GM12878 (cell line): ENCODE data around the gene SCAF8.

Source experiments
- HDAC2 ChIP-seq: fragments of 200-600 bp; sonication (generic); IDR thresholded peaks from 2 replicates; pipeline ENCODE4 v1.6.1; 2017
- JUND ChIP-seq: IDR thresholded peaks from 2 replicates; pipeline ENCODE4 v1.6.1; 2012; ENCODE audit warnings: low read depth, mild to moderate bottlenecking, low read length, improper control_type of control experiment, moderate library complexity
- POLR2AphosphoS5 ChIP-seq: IDR thresholded peaks from 2 replicates; pipeline ENCODE4 v1.6.1; 2011; ENCODE audit warnings: mild to moderate bottlenecking, low read length, inconsistent platforms
- TAF1 ChIP-seq: IDR thresholded peaks from 2 replicates; pipeline ENCODE4 v1.6.1; 2011; ENCODE audit warnings: mild to moderate bottlenecking, low read depth, low read length, borderline replicate concordance
- ZZZ3 ChIP-seq: IDR thresholded peaks from 2 replicates; pipeline ENCODE4 v1.6.1; 2011; ENCODE audit warnings: low read depth; ENCODE audit not compliant: control insufficient read depth, insufficient read length
- TF ChIP-seq, protein P1 (sequence below): fragments of 450-650 bp; IDR thresholded peaks from 2 replicates; pipeline ENCODE4 v1.6.1; 2018; ENCODE audit warnings: borderline replicate concordance, mild to moderate bottlenecking; ENCODE audit not compliant: partially characterized antibody
- TF ChIP-seq, protein P2 (sequence below), 3 experiments: IDR thresholded peaks in 2 of 3; conservative IDR thresholded peaks in 1 of 3; 2 replicates each; pipeline ENCODE4 v1.5.1; 2011; ENCODE audit warnings: low read depth in 3 of 3, low read length in 3 of 3, mild to moderate bottlenecking in 3 of 3, control low read depth in 2 of 3, moderate library complexity in 2 of 3, inconsistent platforms in 1 of 3, mixed read lengths in 1 of 3; ENCODE audit not compliant: control insufficient read depth in 2 of 3, insufficient read depth in 1 of 3; ENCODE audit errors: extremely low read depth in 1 of 3
- TF ChIP-seq, protein P3 (sequence below): IDR thresholded peaks from 2 replicates; pipeline ENCODE4 v1.6.1; 2011; ENCODE audit warnings: borderline replicate concordance, low read depth, mild to moderate bottlenecking, moderate library complexity, mixed read lengths, low read length; ENCODE audit not compliant: insufficient read depth; ENCODE audit errors: extremely low read length
- TF ChIP-seq, protein P4 (sequence below): fragments of 450-650 bp; formaldehyde crosslinking; IDR thresholded peaks from 2 replicates; pipeline ENCODE4 v1.4.0; 2020; ENCODE audit warnings: mild to moderate bottlenecking, moderate library complexity
- TF ChIP-seq, protein P5 (sequence below): IDR thresholded peaks from 2 replicates; pipeline ENCODE4 v1.6.1; 2012; ENCODE audit warnings: low read depth, low read length, improper control_type of control experiment

DNA sequence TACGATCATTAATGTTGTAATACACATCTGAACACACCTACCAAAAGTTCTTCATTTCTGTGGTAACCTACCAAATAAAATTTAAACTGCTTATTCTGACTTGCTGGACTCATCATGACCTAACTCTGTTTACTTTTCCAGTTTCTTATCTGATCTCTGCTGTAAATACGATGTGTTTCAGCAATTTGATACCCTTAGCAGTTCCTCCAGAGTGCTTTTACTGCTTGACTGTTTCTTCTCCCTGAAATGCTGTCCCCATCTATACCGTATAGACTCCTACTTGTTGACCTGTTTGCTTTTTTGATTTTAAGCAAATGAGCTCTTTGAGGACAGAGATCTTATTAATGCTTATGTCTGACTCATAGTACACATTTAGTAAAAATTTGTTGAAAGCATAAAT, 119.5 kb downstream of the SCAF8 start:
- TF ChIP-seq JUND (no peak), TAF1 (no peak), ZZZ3 (no peak), HDAC2 (no peak), POLR2AphosphoS5 (no peak)
- TF ChIP-seq, protein P1, sequence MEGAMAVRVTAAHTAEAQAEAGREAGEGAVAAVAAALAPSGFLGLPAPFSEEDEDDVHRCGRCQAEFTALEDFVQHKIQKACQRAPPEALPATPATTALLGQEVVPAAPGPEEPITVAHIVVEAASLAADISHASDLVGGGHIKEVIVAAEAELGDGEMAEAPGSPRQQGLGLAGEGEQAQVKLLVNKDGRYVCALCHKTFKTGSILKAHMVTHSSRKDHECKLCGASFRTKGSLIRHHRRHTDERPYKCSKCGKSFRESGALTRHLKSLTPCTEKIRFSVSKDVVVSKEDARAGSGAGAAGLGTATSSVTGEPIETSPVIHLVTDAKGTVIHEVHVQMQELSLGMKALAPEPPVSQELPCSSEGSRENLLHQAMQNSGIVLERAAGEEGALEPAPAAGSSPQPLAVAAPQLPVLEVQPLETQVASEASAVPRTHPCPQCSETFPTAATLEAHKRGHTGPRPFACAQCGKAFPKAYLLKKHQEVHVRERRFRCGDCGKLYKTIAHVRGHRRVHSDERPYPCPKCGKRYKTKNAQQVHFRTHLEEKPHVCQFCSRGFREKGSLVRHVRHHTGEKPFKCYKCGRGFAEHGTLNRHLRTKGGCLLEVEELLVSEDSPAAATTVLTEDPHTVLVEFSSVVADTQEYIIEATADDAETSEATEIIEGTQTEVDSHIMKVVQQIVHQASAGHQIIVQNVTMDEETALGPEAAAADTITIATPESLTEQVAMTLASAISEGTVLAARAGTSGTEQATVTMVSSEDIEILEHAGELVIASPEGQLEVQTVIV: no peak
- TF ChIP-seq, protein P2, sequence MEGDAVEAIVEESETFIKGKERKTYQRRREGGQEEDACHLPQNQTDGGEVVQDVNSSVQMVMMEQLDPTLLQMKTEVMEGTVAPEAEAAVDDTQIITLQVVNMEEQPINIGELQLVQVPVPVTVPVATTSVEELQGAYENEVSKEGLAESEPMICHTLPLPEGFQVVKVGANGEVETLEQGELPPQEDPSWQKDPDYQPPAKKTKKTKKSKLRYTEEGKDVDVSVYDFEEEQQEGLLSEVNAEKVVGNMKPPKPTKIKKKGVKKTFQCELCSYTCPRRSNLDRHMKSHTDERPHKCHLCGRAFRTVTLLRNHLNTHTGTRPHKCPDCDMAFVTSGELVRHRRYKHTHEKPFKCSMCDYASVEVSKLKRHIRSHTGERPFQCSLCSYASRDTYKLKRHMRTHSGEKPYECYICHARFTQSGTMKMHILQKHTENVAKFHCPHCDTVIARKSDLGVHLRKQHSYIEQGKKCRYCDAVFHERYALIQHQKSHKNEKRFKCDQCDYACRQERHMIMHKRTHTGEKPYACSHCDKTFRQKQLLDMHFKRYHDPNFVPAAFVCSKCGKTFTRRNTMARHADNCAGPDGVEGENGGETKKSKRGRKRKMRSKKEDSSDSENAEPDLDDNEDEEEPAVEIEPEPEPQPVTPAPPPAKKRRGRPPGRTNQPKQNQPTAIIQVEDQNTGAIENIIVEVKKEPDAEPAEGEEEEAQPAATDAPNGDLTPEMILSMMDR (IDR thresholded peaks at IDR 0.05 in 2 of 3, conservative IDR thresholded peaks at IDR 0.05 in 1 of 3; ENCODE audit: control insufficient read depth in 2 of 3, extremely low read depth in 1 of 3, insufficient read depth in 1 of 3, low read depth in 3 of 3, low read length in 3 of 3): no peak
- TF ChIP-seq, protein P3, sequence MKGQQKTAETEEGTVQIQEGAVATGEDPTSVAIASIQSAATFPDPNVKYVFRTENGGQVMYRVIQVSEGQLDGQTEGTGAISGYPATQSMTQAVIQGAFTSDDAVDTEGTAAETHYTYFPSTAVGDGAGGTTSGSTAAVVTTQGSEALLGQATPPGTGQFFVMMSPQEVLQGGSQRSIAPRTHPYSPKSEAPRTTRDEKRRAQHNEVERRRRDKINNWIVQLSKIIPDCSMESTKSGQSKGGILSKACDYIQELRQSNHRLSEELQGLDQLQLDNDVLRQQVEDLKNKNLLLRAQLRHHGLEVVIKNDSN: no peak
- TF ChIP-seq, protein P4, sequence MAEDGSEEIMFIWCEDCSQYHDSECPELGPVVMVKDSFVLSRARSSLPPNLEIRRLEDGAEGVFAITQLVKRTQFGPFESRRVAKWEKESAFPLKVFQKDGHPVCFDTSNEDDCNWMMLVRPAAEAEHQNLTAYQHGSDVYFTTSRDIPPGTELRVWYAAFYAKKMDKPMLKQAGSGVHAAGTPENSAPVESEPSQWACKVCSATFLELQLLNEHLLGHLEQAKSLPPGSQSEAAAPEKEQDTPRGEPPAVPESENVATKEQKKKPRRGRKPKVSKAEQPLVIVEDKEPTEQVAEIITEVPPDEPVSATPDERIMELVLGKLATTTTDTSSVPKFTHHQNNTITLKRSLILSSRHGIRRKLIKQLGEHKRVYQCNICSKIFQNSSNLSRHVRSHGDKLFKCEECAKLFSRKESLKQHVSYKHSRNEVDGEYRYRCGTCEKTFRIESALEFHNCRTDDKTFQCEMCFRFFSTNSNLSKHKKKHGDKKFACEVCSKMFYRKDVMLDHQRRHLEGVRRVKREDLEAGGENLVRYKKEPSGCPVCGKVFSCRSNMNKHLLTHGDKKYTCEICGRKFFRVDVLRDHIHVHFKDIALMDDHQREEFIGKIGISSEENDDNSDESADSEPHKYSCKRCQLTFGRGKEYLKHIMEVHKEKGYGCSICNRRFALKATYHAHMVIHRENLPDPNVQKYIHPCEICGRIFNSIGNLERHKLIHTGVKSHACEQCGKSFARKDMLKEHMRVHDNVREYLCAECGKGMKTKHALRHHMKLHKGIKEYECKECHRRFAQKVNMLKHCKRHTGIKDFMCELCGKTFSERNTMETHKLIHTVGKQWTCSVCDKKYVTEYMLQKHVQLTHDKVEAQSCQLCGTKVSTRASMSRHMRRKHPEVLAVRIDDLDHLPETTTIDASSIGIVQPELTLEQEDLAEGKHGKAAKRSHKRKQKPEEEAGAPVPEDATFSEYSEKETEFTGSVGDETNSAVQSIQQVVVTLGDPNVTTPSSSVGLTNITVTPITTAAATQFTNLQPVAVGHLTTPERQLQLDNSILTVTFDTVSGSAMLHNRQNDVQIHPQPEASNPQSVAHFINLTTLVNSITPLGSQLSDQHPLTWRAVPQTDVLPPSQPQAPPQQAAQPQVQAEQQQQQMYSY: no peak
- TF ChIP-seq, protein P5, sequence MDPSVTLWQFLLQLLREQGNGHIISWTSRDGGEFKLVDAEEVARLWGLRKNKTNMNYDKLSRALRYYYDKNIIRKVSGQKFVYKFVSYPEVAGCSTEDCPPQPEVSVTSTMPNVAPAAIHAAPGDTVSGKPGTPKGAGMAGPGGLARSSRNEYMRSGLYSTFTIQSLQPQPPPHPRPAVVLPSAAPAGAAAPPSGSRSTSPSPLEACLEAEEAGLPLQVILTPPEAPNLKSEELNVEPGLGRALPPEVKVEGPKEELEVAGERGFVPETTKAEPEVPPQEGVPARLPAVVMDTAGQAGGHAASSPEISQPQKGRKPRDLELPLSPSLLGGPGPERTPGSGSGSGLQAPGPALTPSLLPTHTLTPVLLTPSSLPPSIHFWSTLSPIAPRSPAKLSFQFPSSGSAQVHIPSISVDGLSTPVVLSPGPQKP: no peak
